ENCODE data around the gene BCAP29.

DNA sequence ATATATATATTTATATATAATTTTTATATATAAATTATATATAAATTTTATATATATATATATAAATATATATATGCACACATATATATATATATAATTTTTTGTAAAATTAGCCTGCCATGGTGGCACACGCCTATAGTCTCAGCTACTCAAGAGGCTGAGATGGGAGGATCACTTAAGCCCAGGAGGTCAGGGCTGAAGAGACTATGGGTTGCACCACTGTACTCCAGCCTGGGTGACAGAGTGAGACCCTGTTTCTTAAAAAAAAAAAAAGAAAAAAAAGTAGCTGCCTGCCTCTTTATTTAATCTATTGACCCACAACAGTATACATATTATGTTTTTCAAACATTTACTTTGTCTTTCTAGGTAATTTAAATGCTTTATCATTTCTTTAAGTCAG is 19.2 kb downstream of the BCAP29 start:
- TF ChIP-seq, protein P1, sequence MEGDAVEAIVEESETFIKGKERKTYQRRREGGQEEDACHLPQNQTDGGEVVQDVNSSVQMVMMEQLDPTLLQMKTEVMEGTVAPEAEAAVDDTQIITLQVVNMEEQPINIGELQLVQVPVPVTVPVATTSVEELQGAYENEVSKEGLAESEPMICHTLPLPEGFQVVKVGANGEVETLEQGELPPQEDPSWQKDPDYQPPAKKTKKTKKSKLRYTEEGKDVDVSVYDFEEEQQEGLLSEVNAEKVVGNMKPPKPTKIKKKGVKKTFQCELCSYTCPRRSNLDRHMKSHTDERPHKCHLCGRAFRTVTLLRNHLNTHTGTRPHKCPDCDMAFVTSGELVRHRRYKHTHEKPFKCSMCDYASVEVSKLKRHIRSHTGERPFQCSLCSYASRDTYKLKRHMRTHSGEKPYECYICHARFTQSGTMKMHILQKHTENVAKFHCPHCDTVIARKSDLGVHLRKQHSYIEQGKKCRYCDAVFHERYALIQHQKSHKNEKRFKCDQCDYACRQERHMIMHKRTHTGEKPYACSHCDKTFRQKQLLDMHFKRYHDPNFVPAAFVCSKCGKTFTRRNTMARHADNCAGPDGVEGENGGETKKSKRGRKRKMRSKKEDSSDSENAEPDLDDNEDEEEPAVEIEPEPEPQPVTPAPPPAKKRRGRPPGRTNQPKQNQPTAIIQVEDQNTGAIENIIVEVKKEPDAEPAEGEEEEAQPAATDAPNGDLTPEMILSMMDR (IDR thresholded peaks at IDR 0.05; ENCODE audit: insufficient read depth, low read length, poor library complexity, severe bottlenecking) = no peak
- TF ChIP-seq EZH2phosphoT487 (conservative IDR thresholded peaks at IDR 0.05; ENCODE audit: low read length) = no peak

Data from SU-DHL-6 (cell line).